Spleen (tissue), 7 donors: Measurements from ENCODE around the gene PPP4C.

ENCODE experiments used
- POLR2A ChIP-seq, 3 donors: fragments of 450-650 bp; IDR thresholded peaks; one replicate each; pipeline ENCODE4 v1.5.1; 2017; ENCODE audit warnings: antibody characterized with exemption in 3 of 3, mild to moderate bottlenecking in 1 of 3
- POLR2AphosphoS5 ChIP-seq, 3 donors: sonication (generic); formaldehyde crosslinking; IDR thresholded peaks; one replicate each; pipeline ENCODE4 v1.5.1; 2017; ENCODE audit warnings: antibody characterized with exemption in 3 of 3
- TF ChIP-seq, protein P1 (sequence below), 11 experiments: fragments of 200-600 bp in 7 of 11; fragments of 450-650 bp in 4 of 11; sonication (generic) in 4 of 11; IDR thresholded peaks in 8 of 11; conservative IDR thresholded peaks in 3 of 11; 1 replicate in 7 of 11; 2 replicates in 4 of 11; pipeline versions ENCODE4 v1.4.0 to v1.8.0; 2016 to 2021; ENCODE audit warnings: antibody characterized with exemption in 11 of 11, inconsistent platforms in 4 of 11, mild to moderate bottlenecking in 1 of 11
- donor health status: DM: no; HTN: no; CAD: no; lungs with moderate emphysema.
- donor health status: DM: no; HTN: no; CAD: no.
- donor health status: DM: no; HTN: no; CAD: no.

DNA sequence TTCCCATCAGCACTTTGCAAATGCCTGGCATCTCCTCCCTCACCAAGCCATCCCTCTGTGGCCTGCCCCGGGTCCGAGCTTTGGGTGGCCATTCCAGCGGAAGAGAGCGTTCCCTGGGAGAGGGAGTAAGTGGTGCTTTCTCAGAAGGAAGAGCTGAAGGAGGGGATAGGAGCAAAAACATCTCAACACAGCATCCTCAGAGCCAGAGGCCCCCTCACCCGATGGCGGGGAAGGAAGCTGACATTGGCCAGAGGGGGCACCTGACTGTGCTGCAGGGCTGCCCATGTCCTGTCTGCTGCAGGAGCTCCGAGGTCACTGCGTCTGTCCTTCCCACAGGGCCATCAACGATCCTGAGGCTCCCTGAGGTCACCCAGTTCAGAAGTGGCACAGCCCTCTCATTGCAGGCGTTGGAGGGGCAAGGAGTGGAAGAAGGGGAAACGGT lies 44.3 kb upstream of the PPP4C start:
- TF ChIP-seq POLR2A (IDR thresholded peaks at IDR 0.05): no peak
- TF ChIP-seq, protein P1, sequence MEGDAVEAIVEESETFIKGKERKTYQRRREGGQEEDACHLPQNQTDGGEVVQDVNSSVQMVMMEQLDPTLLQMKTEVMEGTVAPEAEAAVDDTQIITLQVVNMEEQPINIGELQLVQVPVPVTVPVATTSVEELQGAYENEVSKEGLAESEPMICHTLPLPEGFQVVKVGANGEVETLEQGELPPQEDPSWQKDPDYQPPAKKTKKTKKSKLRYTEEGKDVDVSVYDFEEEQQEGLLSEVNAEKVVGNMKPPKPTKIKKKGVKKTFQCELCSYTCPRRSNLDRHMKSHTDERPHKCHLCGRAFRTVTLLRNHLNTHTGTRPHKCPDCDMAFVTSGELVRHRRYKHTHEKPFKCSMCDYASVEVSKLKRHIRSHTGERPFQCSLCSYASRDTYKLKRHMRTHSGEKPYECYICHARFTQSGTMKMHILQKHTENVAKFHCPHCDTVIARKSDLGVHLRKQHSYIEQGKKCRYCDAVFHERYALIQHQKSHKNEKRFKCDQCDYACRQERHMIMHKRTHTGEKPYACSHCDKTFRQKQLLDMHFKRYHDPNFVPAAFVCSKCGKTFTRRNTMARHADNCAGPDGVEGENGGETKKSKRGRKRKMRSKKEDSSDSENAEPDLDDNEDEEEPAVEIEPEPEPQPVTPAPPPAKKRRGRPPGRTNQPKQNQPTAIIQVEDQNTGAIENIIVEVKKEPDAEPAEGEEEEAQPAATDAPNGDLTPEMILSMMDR (IDR thresholded peaks at IDR 0.05 in 8 of 11, conservative IDR thresholded peaks at IDR 0.05 in 3 of 11): no peak
- no peak for TF ChIP-seq POLR2AphosphoS5 (IDR thresholded peaks at IDR 0.05)
